H1 (cell line): Measurements from ENCODE around the gene NKTR. TPM values are rescaled to one million over a fixed set of nuclear protein-coding genes. Genes with fewer than 3 reads are reported as not detected.

Source experiments
- polyA plus RNA-seq, 7 experiments: library from polyadenylated mRNA; depleted of rRNA in 3 of 7; stranded (reverse) in 5 of 7; unstranded in 2 of 7; fragments of >200 nt in 5 of 7; fragments of 200-250 nt in 2 of 7; gene quantifications; 1 replicate in 5 of 7; 2 replicates in 1 of 7; 4 replicates in 1 of 7; pipeline versions ENCODE4 v1.2.1 to v1.2.3, GENCODE V29; 2011 to 2013; ENCODE audit warnings: missing spikeins in 2 of 7, mixed read lengths in 2 of 7
- total RNA-seq: library from RNA; stranded (reverse); fragmentation: NEBNext Ultra II Directional; extraction: Animal tissue kit (Norgen Biotek cat#: 25700); gene quantifications from 2 replicates; pipeline ENCODE4 v1.2.1, GENCODE V29; 2021

The NKTR gene
- total and polyA plus RNA-seq, 2 of the 8 experiments (the other 6 are each of a cell fraction or from before 2014, with no cell fraction given): 24.1 to 62.2 TPM

Other genes with a start within 250 kb of the NKTR start
- gene LYZL4, start 190.1 kb upstream of the NKTR start, total RNA-seq: not detected in 2 replicates
- not detected in 2 replicates for gene LYZL4, start 190.1 kb upstream of the NKTR start, polyA plus RNA-seq (2011; rRNA removed)
- 10.1 and 11.3 TPM in 2 replicates for gene VIPR1, start 98.0 kb upstream of the NKTR start, total RNA-seq
- gene VIPR1, start 98.0 kb upstream of the NKTR start, polyA plus RNA-seq (2011; rRNA removed): 7.8 and 11.1 TPM in 2 replicates
- 38.3 and 38.5 TPM in 2 replicates for gene SEC22C, start 18.7 kb upstream of the NKTR start, total RNA-seq
- 19.8 and 23.4 TPM in 2 replicates for gene SEC22C, start 18.7 kb upstream of the NKTR start, polyA plus RNA-seq (2011; rRNA removed)
- gene SS18L2, start 9.8 kb upstream of the NKTR start, total RNA-seq: 80.7 and 82.7 TPM in 2 replicates
- gene SS18L2, start 9.8 kb upstream of the NKTR start, polyA plus RNA-seq (2011; rRNA removed): 32.1 and 61.2 TPM in 2 replicates
- 4.0 and 4.1 TPM in 2 replicates for gene ZBTB47, start 53.0 kb downstream of the NKTR start, total RNA-seq
- gene ZBTB47, start 53.0 kb downstream of the NKTR start, polyA plus RNA-seq (2011; rRNA removed): 2.8 and 3.7 TPM in 2 replicates
- not detected in 2 replicates for gene KLHL40, start 84.9 kb downstream of the NKTR start, total RNA-seq
- 0.02 TPM in 1 of 2 replicates, not detected in the other for gene KLHL40, start 84.9 kb downstream of the NKTR start, polyA plus RNA-seq (2011; rRNA removed)
- not detected in 2 replicates for gene HHATL, start 102.1 kb downstream of the NKTR start, total RNA-seq
- gene HHATL, start 102.1 kb downstream of the NKTR start, polyA plus RNA-seq (2011; rRNA removed): 0.16 and 0.18 TPM in 2 replicates
- not detected in 2 replicates for gene CCDC13, start 172.6 kb downstream of the NKTR start, total RNA-seq
- 0.06 and 0.09 TPM in 2 replicates for gene CCDC13, start 172.6 kb downstream of the NKTR start, polyA plus RNA-seq (2011; rRNA removed)
- 94.7 and 95.4 TPM in 2 replicates for gene HIGD1A, start 203.8 kb downstream of the NKTR start, total RNA-seq
- 33.5 and 67.3 TPM in 2 replicates for gene HIGD1A, start 203.8 kb downstream of the NKTR start, polyA plus RNA-seq (2011; rRNA removed)
- gene ACKR2, start 208.8 kb downstream of the NKTR start, total RNA-seq: 0.09 and 0.17 TPM in 2 replicates
- 0.09 and 0.12 TPM in 2 replicates for gene ACKR2, start 208.8 kb downstream of the NKTR start, polyA plus RNA-seq (2011; rRNA removed)